B cell (primary cell): ENCODE measurements around the gene PARP12.

Source experiments
- EZH2 ChIP-seq: IDR thresholded peaks from 2 replicates; pipeline ENCODE4 v1.6.1; 2012; ENCODE audit warnings: borderline replicate concordance, low read depth, mild to moderate bottlenecking, moderate library complexity, low read length; ENCODE audit not compliant: insufficient read depth, poor library complexity, severe bottlenecking
- TF ChIP-seq, protein P1 (sequence below): fragments of 200-600 bp; IDR thresholded peaks from one replicate; pipeline ENCODE4 v1.8.0; 2022; ENCODE audit warnings: antibody characterized with exemption, mild to moderate bottlenecking

DNA sequence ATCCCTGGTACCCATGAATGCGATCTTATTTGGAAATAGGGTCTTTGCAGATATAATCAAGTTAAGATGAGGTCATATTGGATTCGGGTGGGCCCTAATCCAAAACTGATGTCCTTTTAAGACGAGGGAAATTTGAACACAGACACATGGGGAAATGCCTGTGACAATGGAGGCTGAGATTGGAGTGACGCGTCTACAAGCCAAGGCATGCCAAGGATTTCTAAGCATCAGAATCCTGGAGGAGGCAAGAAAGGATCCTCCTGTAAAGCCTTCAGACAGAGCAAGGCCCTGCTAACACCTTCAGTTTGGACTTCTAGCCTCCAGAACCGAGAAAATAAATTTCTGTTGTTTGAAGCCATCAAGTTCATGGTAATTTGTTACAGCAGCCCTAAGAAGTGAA is 18.5 kb downstream of the PARP12 start:
- TF ChIP-seq, protein P1, sequence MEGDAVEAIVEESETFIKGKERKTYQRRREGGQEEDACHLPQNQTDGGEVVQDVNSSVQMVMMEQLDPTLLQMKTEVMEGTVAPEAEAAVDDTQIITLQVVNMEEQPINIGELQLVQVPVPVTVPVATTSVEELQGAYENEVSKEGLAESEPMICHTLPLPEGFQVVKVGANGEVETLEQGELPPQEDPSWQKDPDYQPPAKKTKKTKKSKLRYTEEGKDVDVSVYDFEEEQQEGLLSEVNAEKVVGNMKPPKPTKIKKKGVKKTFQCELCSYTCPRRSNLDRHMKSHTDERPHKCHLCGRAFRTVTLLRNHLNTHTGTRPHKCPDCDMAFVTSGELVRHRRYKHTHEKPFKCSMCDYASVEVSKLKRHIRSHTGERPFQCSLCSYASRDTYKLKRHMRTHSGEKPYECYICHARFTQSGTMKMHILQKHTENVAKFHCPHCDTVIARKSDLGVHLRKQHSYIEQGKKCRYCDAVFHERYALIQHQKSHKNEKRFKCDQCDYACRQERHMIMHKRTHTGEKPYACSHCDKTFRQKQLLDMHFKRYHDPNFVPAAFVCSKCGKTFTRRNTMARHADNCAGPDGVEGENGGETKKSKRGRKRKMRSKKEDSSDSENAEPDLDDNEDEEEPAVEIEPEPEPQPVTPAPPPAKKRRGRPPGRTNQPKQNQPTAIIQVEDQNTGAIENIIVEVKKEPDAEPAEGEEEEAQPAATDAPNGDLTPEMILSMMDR = no peak
- no peak for TF ChIP-seq EZH2
